ENCODE results near the gene INTS6. TPM values are rescaled to one million over a fixed set of nuclear protein-coding genes. Genes with fewer than 3 reads are reported as not detected.

Gene INTS6
- total RNA-seq, 4 donors from 2014 or later = 25.1 to 42.2 (median 31.8) TPM

GRCh38 chr13:51455532-51455931 lies 2.7 kb upstream of the INTS6 start:
- intact Hi-C loops (cut with DNase I) = loop anchor here (10.0 kb wide), 1 partner anchor 329 kb away; no protein-coding TSS in a partner anchor
- no peak overlapping the region for H3K27ac ChIP-seq
- H3K4me1 ChIP-seq = peaks cover 4 to 27% (median 12%) of the 10 kb centered on the region in 3 donors
- no peak for DNase-seq
- TF ChIP-seq, protein P1, sequence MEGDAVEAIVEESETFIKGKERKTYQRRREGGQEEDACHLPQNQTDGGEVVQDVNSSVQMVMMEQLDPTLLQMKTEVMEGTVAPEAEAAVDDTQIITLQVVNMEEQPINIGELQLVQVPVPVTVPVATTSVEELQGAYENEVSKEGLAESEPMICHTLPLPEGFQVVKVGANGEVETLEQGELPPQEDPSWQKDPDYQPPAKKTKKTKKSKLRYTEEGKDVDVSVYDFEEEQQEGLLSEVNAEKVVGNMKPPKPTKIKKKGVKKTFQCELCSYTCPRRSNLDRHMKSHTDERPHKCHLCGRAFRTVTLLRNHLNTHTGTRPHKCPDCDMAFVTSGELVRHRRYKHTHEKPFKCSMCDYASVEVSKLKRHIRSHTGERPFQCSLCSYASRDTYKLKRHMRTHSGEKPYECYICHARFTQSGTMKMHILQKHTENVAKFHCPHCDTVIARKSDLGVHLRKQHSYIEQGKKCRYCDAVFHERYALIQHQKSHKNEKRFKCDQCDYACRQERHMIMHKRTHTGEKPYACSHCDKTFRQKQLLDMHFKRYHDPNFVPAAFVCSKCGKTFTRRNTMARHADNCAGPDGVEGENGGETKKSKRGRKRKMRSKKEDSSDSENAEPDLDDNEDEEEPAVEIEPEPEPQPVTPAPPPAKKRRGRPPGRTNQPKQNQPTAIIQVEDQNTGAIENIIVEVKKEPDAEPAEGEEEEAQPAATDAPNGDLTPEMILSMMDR (IDR thresholded peaks at IDR 0.05) = no peak
- no peak for TF ChIP-seq POLR2A (IDR thresholded peaks at IDR 0.05)
- no peaks in the 10 kb centered on the region for H3K9me3 ChIP-seq
- WGBS, 2 donors = 86 to 93% methylated on average over 2 to 4 of the region's 9 CpGs
- H3K4me3 ChIP-seq = no peak overlapping the region
- no peaks in the 10 kb centered on the region for H3K27me3 ChIP-seq
- peaks cover 5 to 22% (median 6%) of the 10 kb centered on the region in 3 donors for H3K36me3 ChIP-seq

GRCh38 chr13:51453959-51454703 lies 1.3 kb upstream of the INTS6 start:
- peak overlapping the region; percentile 59 to 99 (median 88) for H3K4me3 ChIP-seq
- H3K36me3 ChIP-seq = peaks cover 5 to 35% (median 6%) of the 10 kb centered on the region in 3 donors

GRCh38 chr13:51453207-51453958 lies 547 bp upstream of the INTS6 start:
- no peaks in the 10 kb centered on the region for H3K9me3 ChIP-seq

More at GRCh38 chr13:51453959-51454703, 1.3 kb upstream of the INTS6 start:
- intact Hi-C loops (cut with DNase I) = loop anchor here (2.0 to 10.0 kb wide), 2 partner anchors 131 to 331 kb away; partner anchors contain the start of gene WDFY2
- TF ChIP-seq, protein P1 (IDR thresholded peaks at IDR 0.05) = no peak
- no peak for TF ChIP-seq POLR2A (IDR thresholded peaks at IDR 0.05)
- H3K27me3 ChIP-seq = no peaks in the 10 kb centered on the region
- peak overlapping the region; percentile 95 to 100 (median 98) for H3K27ac ChIP-seq
- no peaks in the 10 kb centered on the region for H3K9me3 ChIP-seq
- no peak for DNase-seq
- H3K4me1 ChIP-seq = peaks cover 7 to 41% (median 16%) of the 10 kb centered on the region in 3 donors
- WGBS, 2 donors = 6 to 7% methylated on average over 12 to 13 of the region's 13 CpGs

GRCh38 chr13:51451467-51452360 lies 1.1 kb downstream of the INTS6 start:
- WGBS, 2 donors = 0 to 1% methylated on average over 5 to 23 of the region's 92 CpGs
- Histone ChIP-seq H3K36me3 (peaks cover 5 to 44% (median 6%) of the 10 kb centered on the region in 3 donors), H3K27ac (peak overlapping the region; percentile 98 to 100 (median 98)), H3K9me3 (no peaks in the 10 kb centered on the region), H3K27me3 (no peaks in the 10 kb centered on the region), H3K4me3 (peak overlapping the region; percentile 83 to 99 (median 90)), H3K4me1 (peaks cover 7 to 45% (median 16%) of the 10 kb centered on the region in 3 donors)
- TF ChIP-seq, protein P1 (IDR thresholded peaks at IDR 0.05) = no peak
- peak in 1 of 4 donors; percentile 37 for TF ChIP-seq POLR2A (IDR thresholded peaks at IDR 0.05)
- DNase-seq = peak; percentile 50
- intact Hi-C loops (cut with DNase I) = loop anchor here (2.0 to 10.0 kb wide), 2 partner anchors 133 to 333 kb away; partner anchors contain the start of gene WDFY2

More at GRCh38 chr13:51453207-51453958, 547 bp upstream of the INTS6 start:
- H3K27me3 ChIP-seq = no peaks in the 10 kb centered on the region
- peak overlapping the region; percentile 95 to 100 (median 98) for H3K27ac ChIP-seq
- H3K4me3 ChIP-seq = peak overlapping the region; percentile 59 to 99 (median 88)
- intact Hi-C loops (cut with DNase I) = loop anchor here (2.0 to 10.0 kb wide), 2 partner anchors 131 to 331 kb away; partner anchors contain the start of gene WDFY2
- peak; percentile 79 for DNase-seq
- peaks cover 7 to 45% (median 16%) of the 10 kb centered on the region in 3 donors for H3K4me1 ChIP-seq
- H3K36me3 ChIP-seq = peaks cover 5 to 37% (median 6%) of the 10 kb centered on the region in 3 donors
- peak in 3 of 4 donors; percentile 50 to 88 (median 73) for TF ChIP-seq POLR2A (IDR thresholded peaks at IDR 0.05)
- TF ChIP-seq, protein P1 (IDR thresholded peaks at IDR 0.05) = peak in 2 of 6 experiments; percentile 9 to 11
- 0% methylated on average over 15 to 19 of the region's 80 CpGs for WGBS, 2 donors
